PFSK-1 (cell line): Measurements from ENCODE around the gene CELF4.

Experiments used
- FOXP2 ChIP-seq: optimal IDR thresholded peaks from 2 replicates; pipeline ENCODE3; 2011; ENCODE audit warnings: borderline replicate concordance, control low read depth, inconsistent platforms; ENCODE audit not compliant: insufficient read depth; ENCODE audit errors: extremely low read length, extremely low read depth
- POLR2AphosphoS5 ChIP-seq: IDR thresholded peaks from 2 replicates; pipeline ENCODE4 v1.6.1; 2012; ENCODE audit warnings: low read depth, mild to moderate bottlenecking, control low read depth, low read length, moderate library complexity
- REST ChIP-seq, 2 experiments: IDR thresholded peaks; 2 replicates each; pipeline versions ENCODE4 v1.6.1 to v1.8.0; 2011 to 2012; ENCODE audit warnings: low read depth in 2 of 2, low read length in 2 of 2, control low read depth in 1 of 2, inconsistent platforms in 1 of 2, mild to moderate bottlenecking in 1 of 2, moderate library complexity in 1 of 2; ENCODE audit not compliant: insufficient read depth in 1 of 2
- SIN3A ChIP-seq: IDR thresholded peaks from 2 replicates; pipeline ENCODE4 v1.6.1; 2012; ENCODE audit warnings: mild to moderate bottlenecking, low read length, moderate library complexity, borderline replicate concordance; ENCODE audit not compliant: insufficient read depth
- TAF1 ChIP-seq: IDR thresholded peaks from 2 replicates; pipeline ENCODE4 v1.6.1; 2012; ENCODE audit warnings: low read length, control low read depth, borderline replicate concordance; ENCODE audit not compliant: insufficient read depth

CELF4 gene

DNA sequence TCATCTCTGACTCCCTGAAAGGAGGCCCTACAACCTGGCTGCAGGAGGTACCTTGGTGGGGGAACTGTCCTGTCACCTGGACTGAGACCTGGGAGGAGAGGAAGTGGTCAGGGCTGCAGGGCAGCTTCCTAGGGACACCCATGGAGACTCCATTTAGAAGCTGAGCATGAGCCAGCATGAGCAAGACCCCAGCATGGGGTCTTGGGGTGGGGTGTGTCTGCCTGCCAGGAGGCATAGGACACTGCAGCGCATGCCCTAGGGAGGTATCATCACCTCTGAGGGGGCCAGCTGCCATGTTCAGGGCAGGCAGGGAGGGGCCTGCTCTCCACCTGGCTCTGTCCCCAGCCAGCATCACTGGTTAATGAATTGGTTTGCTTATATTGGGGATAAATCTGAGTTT lies 249.7 kb downstream of the CELF4 start:
- TF ChIP-seq TAF1 (no peak), FOXP2 (no peak), SIN3A (no peak), REST (IDR thresholded peaks at IDR 0.05; ENCODE audit: insufficient read depth in 1 of 2, low read depth in 2 of 2, low read length in 2 of 2) (no peak), POLR2AphosphoS5 (no peak)

DNA sequence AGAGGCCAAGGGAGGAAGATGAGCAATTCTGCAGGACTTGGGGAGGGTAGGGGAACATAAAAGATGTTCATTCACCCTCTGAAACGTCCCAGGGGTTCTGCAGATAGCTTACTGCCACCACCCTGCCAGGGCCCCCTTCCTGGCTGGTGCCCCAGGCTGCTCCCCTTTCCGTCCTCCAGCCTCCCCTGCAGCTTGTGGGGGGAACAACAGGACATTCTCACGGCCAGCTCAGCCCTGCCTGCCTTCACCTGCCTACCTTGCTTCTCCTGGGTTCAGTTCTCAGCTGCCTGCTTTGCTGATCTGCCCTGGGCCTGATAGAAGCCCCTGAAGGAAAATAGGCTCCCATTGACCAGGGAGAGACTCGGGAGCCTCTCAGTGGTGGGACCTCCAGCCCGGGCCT lies 251.1 kb downstream of the CELF4 start:
- TF ChIP-seq FOXP2 (no peak), TAF1 (no peak), POLR2AphosphoS5 (no peak), SIN3A (no peak), REST (IDR thresholded peaks at IDR 0.05; ENCODE audit: insufficient read depth in 1 of 2, low read depth in 2 of 2, low read length in 2 of 2) (no peak)

GRCh38 chr18:37313624-37314023 lies 252.0 kb downstream of the CELF4 start:
- TF ChIP-seq SIN3A = no peak
- TF ChIP-seq POLR2AphosphoS5 = no peak
- TF ChIP-seq REST (IDR thresholded peaks at IDR 0.05; ENCODE audit: insufficient read depth in 1 of 2, low read depth in 2 of 2, low read length in 2 of 2) = no peak
- no peak for TF ChIP-seq TAF1
- no peak for TF ChIP-seq FOXP2

- TF ChIP-seq FOXP2 (no peak), TAF1 (no peak), REST (IDR thresholded peaks at IDR 0.05; ENCODE audit: insufficient read depth in 1 of 2, low read depth in 2 of 2, low read length in 2 of 2) (no peak), SIN3A (no peak)
Measured at GRCh38 chr18:37309861-37310260, 255.7 kb downstream of the CELF4 start.

- no peak for TF ChIP-seq POLR2AphosphoS5
- TF ChIP-seq TAF1 = no peak
- TF ChIP-seq SIN3A = no peak
- TF ChIP-seq FOXP2 = no peak
- TF ChIP-seq REST (IDR thresholded peaks at IDR 0.05; ENCODE audit: insufficient read depth in 1 of 2, low read depth in 2 of 2, low read length in 2 of 2) = no peak
Measured at GRCh38 chr18:37309059-37309458, 256.5 kb downstream of the CELF4 start.
